Measurements from ENCODE around the gene CGRRF1.
A peak's percentile ranks its signal among the peaks of the same experiment; 100 is the strongest.

CGRRF1 gene

GRCh38 chr14:54567224-54567638 lies 57.5 kb downstream of the CGRRF1 start:
- Histone ChIP-seq H3K9me2 (replicated peaks; ENCODE audit: low read depth, low read length) (no peaks in the 10 kb centered on the region), H4K20me1 (ENCODE audit: insufficient read depth, low read length, poor library complexity, severe bottlenecking) (no peaks in the 10 kb centered on the region), H3K27me3 (ENCODE audit: insufficient read depth, low read length, poor library complexity, severe bottlenecking) (no peaks in the 10 kb centered on the region), H2AFZ (ENCODE audit: low read length) (peak overlapping the region; percentile 96), H3F3A (ENCODE audit: low read depth) (peaks cover 10% of the 10 kb centered on the region), H3K79me2 (ENCODE audit: insufficient read depth, low read length) (0 out of 2 replicates have a peak, but pooled peaks cover 4% of the 10 kb centered on the region), H3K4me3 (ENCODE audit: low read length, poor library complexity, severe bottlenecking) (peak overlapping the region; percentile 82), H3K9ac (ENCODE audit: low read depth, low read length, poor library complexity, severe bottlenecking) (peak overlapping the region; percentile 76), H3K36me3 (ENCODE audit: insufficient read depth, low read length) (no peaks in the 10 kb centered on the region), H3K9me3 (ENCODE audit: insufficient read depth, low read depth, low read length) (no peaks in the 10 kb centered on the region), H3K4me1 (ENCODE audit: insufficient read depth, low read length, poor library complexity, severe bottlenecking) (peaks cover 24% of the 10 kb centered on the region), H3K4me2 (ENCODE audit: low read depth, low read length, poor library complexity, severe bottlenecking) (peak overlapping the region; percentile 90)
- TF ChIP-seq CTCF (conservative IDR thresholded peaks at IDR 0.05; ENCODE audit: low read length), result no peak
- no peak for TF ChIP-seq EZH2phosphoT487 (IDR thresholded peaks at IDR 0.05; ENCODE audit: borderline replicate concordance)

- Histone ChIP-seq H3K4me2 (ENCODE audit: low read depth, low read length, poor library complexity, severe bottlenecking) (peak overlapping the region; percentile 90), H3K9ac (ENCODE audit: low read depth, low read length, poor library complexity, severe bottlenecking) (peak overlapping the region; percentile 76), H3K36me3 (ENCODE audit: insufficient read depth, low read length) (no peaks in the 10 kb centered on the region; the same call in 1 of the 2 replicates), H3K79me2 (ENCODE audit: insufficient read depth, low read length) (0 out of 2 replicates have a peak, but pooled peaks cover 4% of the 10 kb centered on the region), H3F3A (ENCODE audit: low read depth) (peaks cover 10% of the 10 kb centered on the region), H2AFZ (ENCODE audit: low read length) (peak overlapping the region; percentile 96), H3K9me3 (ENCODE audit: insufficient read depth, low read depth, low read length) (peaks cover 6% of the 10 kb centered on the region; the same call in 1 of the 2 replicates), H3K9me2 (replicated peaks; ENCODE audit: low read depth, low read length) (no peaks in the 10 kb centered on the region), H3K27me3 (ENCODE audit: insufficient read depth, low read length, poor library complexity, severe bottlenecking) (no peaks in the 10 kb centered on the region), H3K4me1 (ENCODE audit: insufficient read depth, low read length, poor library complexity, severe bottlenecking) (peaks cover 24% of the 10 kb centered on the region), H4K20me1 (ENCODE audit: insufficient read depth, low read length, poor library complexity, severe bottlenecking) (no peaks in the 10 kb centered on the region), H3K4me3 (ENCODE audit: low read length, poor library complexity, severe bottlenecking) (peak overlapping the region; percentile 82)
- TF ChIP-seq CTCF (conservative IDR thresholded peaks at IDR 0.05; ENCODE audit: low read length), result no peak
- no peak for TF ChIP-seq EZH2phosphoT487 (IDR thresholded peaks at IDR 0.05; ENCODE audit: borderline replicate concordance)
These were observed 58.2 kb downstream of the CGRRF1 start for GRCh38 chr14:54567639-54568561.

DNA sequence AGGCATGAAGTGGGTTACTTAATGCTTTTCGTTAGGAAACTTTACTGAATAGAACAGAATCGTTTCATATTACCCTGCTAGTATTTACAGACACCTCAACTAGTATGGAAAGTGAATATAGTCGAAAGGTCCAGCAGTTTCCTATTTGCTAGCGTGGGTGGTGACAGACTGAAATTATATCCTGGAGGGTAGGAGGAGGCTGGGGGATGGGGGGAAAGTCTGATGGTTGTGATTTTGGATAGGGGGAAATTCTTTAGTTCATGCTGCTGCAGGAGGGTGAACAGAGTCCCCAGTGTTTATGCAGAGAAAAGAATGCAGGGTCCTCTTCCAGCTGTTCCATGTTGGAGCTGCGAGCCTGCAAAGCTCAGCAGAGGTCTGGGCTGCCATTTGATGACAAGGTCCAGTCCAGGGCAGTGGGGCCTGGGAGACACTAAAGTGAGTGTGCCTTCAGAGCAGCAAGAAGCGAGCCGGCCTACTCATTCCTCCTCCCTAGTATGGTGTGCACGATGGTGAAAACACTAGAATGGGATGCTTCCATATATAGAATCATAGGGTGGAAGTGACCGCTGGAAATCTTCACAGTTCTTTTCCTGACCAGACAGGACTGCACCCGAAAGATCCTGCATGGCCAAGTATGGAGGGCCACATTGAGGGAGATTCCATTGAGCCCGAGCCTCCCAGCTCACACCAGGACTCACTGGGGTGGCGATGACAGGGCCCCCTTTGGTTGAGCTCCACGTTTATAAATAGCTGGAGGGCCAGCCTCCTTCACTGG lies 59.3 kb downstream of the CGRRF1 start:
- Histone ChIP-seq H3F3A (ENCODE audit: low read depth) (peaks cover 10% of the 10 kb centered on the region), H3K9me3 (ENCODE audit: insufficient read depth, low read depth, low read length) (peaks cover 11% of the 10 kb centered on the region), H3K9ac (ENCODE audit: low read depth, low read length, poor library complexity, severe bottlenecking) (no peak overlapping the region), H3K36me3 (ENCODE audit: insufficient read depth, low read length) (no peaks in the 10 kb centered on the region; the same call in 1 of the 2 replicates), H3K4me3 (ENCODE audit: low read length, poor library complexity, severe bottlenecking) (peak overlapping the region; percentile 9), H4K20me1 (ENCODE audit: insufficient read depth, low read length, poor library complexity, severe bottlenecking) (no peaks in the 10 kb centered on the region), H3K4me2 (ENCODE audit: low read depth, low read length, poor library complexity, severe bottlenecking) (peak overlapping the region; percentile 53), H2AFZ (ENCODE audit: low read length) (no peak overlapping the region), H3K79me2 (ENCODE audit: insufficient read depth, low read length) (0 out of 2 replicates have a peak, but pooled peaks cover 4% of the 10 kb centered on the region), H3K4me1 (ENCODE audit: insufficient read depth, low read length, poor library complexity, severe bottlenecking) (peaks cover 24% of the 10 kb centered on the region), H3K9me2 (replicated peaks; ENCODE audit: low read depth, low read length) (no peaks in the 10 kb centered on the region), H3K27me3 (ENCODE audit: insufficient read depth, low read length, poor library complexity, severe bottlenecking) (no peaks in the 10 kb centered on the region)
- no peak for TF ChIP-seq EZH2phosphoT487 (IDR thresholded peaks at IDR 0.05; ENCODE audit: borderline replicate concordance)
- no peak for TF ChIP-seq CTCF (conservative IDR thresholded peaks at IDR 0.05; ENCODE audit: low read length)

All from Loucy (cell line).